SK-N-SH treated with all-trans-retinoic acid at 6 μM for 48 hours (cell line): ENCODE measurements around the gene ZNF557.

Experiments
- ATAC-seq: fragments of 200-7000 bp; cut with Tn5 transposase; 3 replicates; pipeline ENCODE4 v1.9.1; 2020; ENCODE audit warnings: mild to moderate bottlenecking, moderate library complexity
- ARNTL ChIP-seq: fragments of 450-650 bp; formaldehyde crosslinking; IDR thresholded peaks from 2 replicates; pipeline ENCODE4 v1.5.0; 2020; ENCODE audit warnings: low read depth, mild to moderate bottlenecking, moderate library complexity, borderline replicate concordance
- BACH2 ChIP-seq: fragments of 250-450 bp; sonication (Bioruptor Pico); IDR thresholded peaks from 2 replicates; pipeline ENCODE4 v1.9.0; 2021; ENCODE audit warnings: mild to moderate bottlenecking, borderline replicate concordance
- CSRNP3 ChIP-seq: fragments of 250-450 bp; sonication (Bioruptor Pico); IDR thresholded peaks from 2 replicates; pipeline ENCODE4 v1.5.1; 2021; ENCODE audit warnings: mild to moderate bottlenecking, moderate library complexity
- GLIS3 ChIP-seq: fragments of 250-450 bp; sonication (Bioruptor Pico); IDR thresholded peaks from 2 replicates; pipeline ENCODE4 v1.5.0; 2020; ENCODE audit warnings: mild to moderate bottlenecking, moderate library complexity
- ISL1 ChIP-seq: fragments of 250-450 bp; sonication (Bioruptor Pico); IDR thresholded peaks from 2 replicates; pipeline ENCODE4 v2.1.2; 2022; ENCODE audit warnings: mild to moderate bottlenecking, moderate library complexity
- PATZ1 ChIP-seq: fragments of 250-450 bp; sonication (Bioruptor Pico); IDR thresholded peaks from 2 replicates; pipeline ENCODE4 v1.8.0; 2020; ENCODE audit warnings: mild to moderate bottlenecking, moderate library complexity, borderline replicate concordance
- PPARA ChIP-seq: fragments of 250-450 bp; sonication (Bioruptor Pico); IDR thresholded peaks from 2 replicates; pipeline ENCODE4 v1.5.0; 2020; ENCODE audit warnings: mild to moderate bottlenecking, borderline replicate concordance
- RARB ChIP-seq: fragments of 250-450 bp; sonication (Bioruptor Pico); IDR thresholded peaks from 2 replicates; pipeline ENCODE4 v1.8.0; 2021; ENCODE audit warnings: mild to moderate bottlenecking, moderate library complexity
- TCF4 ChIP-seq: fragments of 250-450 bp; sonication (Bioruptor Pico); IDR thresholded peaks from 2 replicates; pipeline ENCODE4 v1.8.0; 2021; ENCODE audit warnings: mild to moderate bottlenecking, moderate library complexity, borderline replicate concordance
- TSHZ2 ChIP-seq: fragments of 250-450 bp; sonication (Bioruptor Pico); IDR thresholded peaks from 2 replicates; pipeline ENCODE4 v1.5.0; 2020; ENCODE audit warnings: mild to moderate bottlenecking, moderate library complexity
- ZC3H10 ChIP-seq: fragments of 250-450 bp; sonication (Bioruptor Pico); IDR thresholded peaks from 2 replicates; pipeline ENCODE4 v1.5.1; 2021; ENCODE audit warnings: mild to moderate bottlenecking, moderate library complexity
- ZFP3 ChIP-seq: fragments of 250-450 bp; sonication (Bioruptor Pico); IDR thresholded peaks from 2 replicates; pipeline ENCODE4 v1.5.0; 2020; ENCODE audit warnings: mild to moderate bottlenecking, moderate library complexity
- ZFP30 ChIP-seq: fragments of 450-650 bp; formaldehyde crosslinking; IDR thresholded peaks from 2 replicates; pipeline ENCODE4 v1.5.0; 2022; ENCODE audit warnings: mild to moderate bottlenecking, moderate library complexity
- ZNF565 ChIP-seq: fragments of 450-650 bp; formaldehyde crosslinking; conservative IDR thresholded peaks from 2 replicates; pipeline ENCODE4 v1.5.0; 2020; ENCODE audit warnings: low read depth, mild to moderate bottlenecking, moderate library complexity
- ZNF70 ChIP-seq: fragments of 450-650 bp; formaldehyde crosslinking; IDR thresholded peaks from 2 replicates; pipeline ENCODE4 v1.5.0; 2020; ENCODE audit warnings: mild to moderate bottlenecking, moderate library complexity
- ZNF8 ChIP-seq: fragments of 450-650 bp; formaldehyde crosslinking; IDR thresholded peaks from 2 replicates; pipeline ENCODE4 v1.5.0; 2020; ENCODE audit warnings: mild to moderate bottlenecking, moderate library complexity
- TF ChIP-seq, protein P1 (sequence below): fragments of 250-450 bp; sonication (Bioruptor Pico); IDR thresholded peaks from 2 replicates; pipeline ENCODE4 v1.5.1; 2020; ENCODE audit warnings: low read depth, mild to moderate bottlenecking, moderate library complexity
- TF ChIP-seq, protein P2 (sequence below): fragments of 250-450 bp; sonication (Bioruptor Pico); IDR thresholded peaks from 2 replicates; pipeline ENCODE4 v1.8.0; 2021; ENCODE audit warnings: low read depth, mild to moderate bottlenecking, moderate library complexity, borderline replicate concordance

ZNF557 gene

GRCh38 chr19:7117248-7117647, 47.7 kb downstream of the ZNF557 start:
- TF ChIP-seq PPARA = no peak
- TF ChIP-seq, all 23 proteins: peak for 0
- no peak for ATAC-seq

GRCh38 chr19:7119582-7119981, 50.1 kb downstream of the ZNF557 start:
- no peak for ATAC-seq
- TF ChIP-seq PPARA (no peak), ZFP30 (CRISPR knock-in tag) (no peak), RARB (CRISPR knock-in tag) (no peak), ZNF565 (no peak), PATZ1 (CRISPR knock-in tag) (no peak), TCF4 (no peak), ISL1 (CRISPR knock-in tag) (no peak)
- TF ChIP-seq, protein P1, sequence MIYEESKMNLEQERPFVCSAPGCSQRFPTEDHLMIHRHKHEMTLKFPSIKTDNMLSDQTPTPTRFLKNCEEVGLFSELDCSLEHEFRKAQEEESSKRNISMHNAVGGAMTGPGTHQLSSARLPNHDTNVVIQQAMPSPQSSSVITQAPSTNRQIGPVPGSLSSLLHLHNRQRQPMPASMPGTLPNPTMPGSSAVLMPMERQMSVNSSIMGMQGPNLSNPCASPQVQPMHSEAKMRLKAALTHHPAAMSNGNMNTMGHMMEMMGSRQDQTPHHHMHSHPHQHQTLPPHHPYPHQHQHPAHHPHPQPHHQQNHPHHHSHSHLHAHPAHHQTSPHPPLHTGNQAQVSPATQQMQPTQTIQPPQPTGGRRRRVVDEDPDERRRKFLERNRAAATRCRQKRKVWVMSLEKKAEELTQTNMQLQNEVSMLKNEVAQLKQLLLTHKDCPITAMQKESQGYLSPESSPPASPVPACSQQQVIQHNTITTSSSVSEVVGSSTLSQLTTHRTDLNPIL (CRISPR knock-in tag) = no peak

GRCh38 chr19:7120499-7120898, 51.0 kb downstream of the ZNF557 start:
- ATAC-seq = no peak
- TF ChIP-seq TCF4 = no peak
- TF ChIP-seq, protein P2, sequence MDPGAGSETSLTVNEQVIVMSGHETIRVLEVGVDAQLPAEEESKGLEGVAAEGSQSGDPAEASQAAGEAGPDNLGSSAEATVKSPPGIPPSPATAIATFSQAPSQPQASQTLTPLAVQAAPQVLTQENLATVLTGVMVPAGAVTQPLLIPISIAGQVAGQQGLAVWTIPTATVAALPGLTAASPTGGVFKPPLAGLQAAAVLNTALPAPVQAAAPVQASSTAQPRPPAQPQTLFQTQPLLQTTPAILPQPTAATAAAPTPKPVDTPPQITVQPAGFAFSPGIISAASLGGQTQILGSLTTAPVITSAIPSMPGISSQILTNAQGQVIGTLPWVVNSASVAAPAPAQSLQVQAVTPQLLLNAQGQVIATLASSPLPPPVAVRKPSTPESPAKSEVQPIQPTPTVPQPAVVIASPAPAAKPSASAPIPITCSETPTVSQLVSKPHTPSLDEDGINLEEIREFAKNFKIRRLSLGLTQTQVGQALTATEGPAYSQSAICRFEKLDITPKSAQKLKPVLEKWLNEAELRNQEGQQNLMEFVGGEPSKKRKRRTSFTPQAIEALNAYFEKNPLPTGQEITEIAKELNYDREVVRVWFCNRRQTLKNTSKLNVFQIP (CRISPR knock-in tag) = no peak
- no peak for TF ChIP-seq ZNF8
- no peak for TF ChIP-seq ISL1 (CRISPR knock-in tag)
- TF ChIP-seq, protein P1 (CRISPR knock-in tag) = no peak
- no peak for TF ChIP-seq ZFP3
- no peak for TF ChIP-seq CSRNP3 (CRISPR knock-in tag)
- TF ChIP-seq ZC3H10 (CRISPR knock-in tag) = no peak
- no peak for TF ChIP-seq ZNF70 (CRISPR knock-in tag)
- TF ChIP-seq BACH2 = no peak

GRCh38 chr19:7122701-7123100, 53.2 kb downstream of the ZNF557 start:
- TF ChIP-seq ISL1 (CRISPR knock-in tag) (no peak), GLIS3 (CRISPR knock-in tag) (no peak), ARNTL (no peak), TCF4 (no peak), BACH2 (no peak), PPARA (no peak), TSHZ2 (CRISPR knock-in tag) (no peak)
- ATAC-seq = no peak
